Fibroblast of lung (primary cell): ENCODE data around the gene BAMBI. TPM values are rescaled to one million over a fixed set of nuclear protein-coding genes. Genes with fewer than 3 reads are reported as not detected.
A peak's percentile ranks its signal among the peaks of the same experiment; 100 is the strongest.

ENCODE experiments used
- DNase-seq, 2 donors: peaks; one replicate each; pipeline versions ENCODE4 v3.0.0 to v3.0.0-alpha.2; 2010; ENCODE audit warnings: low read depth in 2 of 2
- H2AFZ ChIP-seq: 2 replicates; pipeline ENCODE4 v1.5.1; 2012; ENCODE audit warnings: low read length, control low read depth, inconsistent platforms
- H3K27ac ChIP-seq: 2 replicates; pipeline ENCODE4 v1.5.1; 2011; ENCODE audit warnings: low read length, control low read depth; ENCODE audit not compliant: insufficient read depth
- H3K27me3 ChIP-seq: 2 replicates; pipeline ENCODE4 v1.5.1; 2011; ENCODE audit warnings: mild to moderate bottlenecking, low read length; ENCODE audit not compliant: control insufficient read depth, insufficient read depth
- H3K36me3 ChIP-seq: 2 replicates; pipeline ENCODE4 v1.5.1; 2011; ENCODE audit warnings: low read length; ENCODE audit not compliant: control insufficient read depth, insufficient read depth
- H3K4me1 ChIP-seq: 2 replicates; pipeline ENCODE4 v1.5.1; 2011; ENCODE audit warnings: low read length; ENCODE audit not compliant: control insufficient read depth, insufficient read depth; ENCODE audit errors: extremely low read depth
- H3K4me2 ChIP-seq: 2 replicates; pipeline ENCODE4 v1.5.1; 2011; ENCODE audit warnings: low read length, control low read depth; ENCODE audit not compliant: insufficient read depth; ENCODE audit errors: extremely low read depth
- H3K4me3 ChIP-seq, 4 experiments: fragments of 200-600 bp in 1 of 4; sonication (generic) in 1 of 4; replicated peaks in 1 of 4; 2 replicates each; pipeline ENCODE4 v1.5.1; 2011 to 2016; ENCODE audit warnings: low read length in 4 of 4, low read depth in 3 of 4, mild to moderate bottlenecking in 3 of 4, control low read depth in 2 of 4, inconsistent platforms in 1 of 4, mixed read lengths in 1 of 4; ENCODE audit not compliant: insufficient read depth in 1 of 4; ENCODE audit errors: control extremely low read depth in 1 of 4
- H3K79me2 ChIP-seq: 2 replicates; pipeline ENCODE4 v1.5.1; 2012; ENCODE audit warnings: mild to moderate bottlenecking, low read length, inconsistent platforms; ENCODE audit not compliant: control insufficient read depth, insufficient read depth
- H3K9ac ChIP-seq: 2 replicates; pipeline ENCODE4 v1.5.1; 2011; ENCODE audit warnings: mild to moderate bottlenecking, low read length, control low read depth; ENCODE audit not compliant: insufficient read depth
- H3K9me3 ChIP-seq: 2 replicates; pipeline ENCODE4 v1.5.1; 2012; ENCODE audit warnings: low read depth, low read length; ENCODE audit not compliant: control insufficient read depth, insufficient read depth
- H4K20me1 ChIP-seq: 2 replicates; pipeline ENCODE4 v1.5.1; 2011; ENCODE audit warnings: low read length; ENCODE audit not compliant: control insufficient read depth, insufficient read depth; ENCODE audit errors: extremely low read depth
- CTCF ChIP-seq, 2 donors: IDR thresholded peaks in 1 of 2; conservative IDR thresholded peaks in 1 of 2; 1 replicate in 1 of 2; 2 replicates in 1 of 2; pipeline ENCODE4 v1.5.1; 2011 to 2012; ENCODE audit warnings: low read length in 2 of 2, control low read depth in 1 of 2, inconsistent platforms in 1 of 2, low read depth in 1 of 2, mild to moderate bottlenecking in 1 of 2
- EZH2 ChIP-seq: IDR thresholded peaks from 2 replicates; pipeline ENCODE4 v1.5.1; 2012; ENCODE audit warnings: low read length, control low read depth, mild to moderate bottlenecking; ENCODE audit errors: missing control alignments
- polyA minus RNA-seq: library from RNA; depleted of rRNA, polyadenylated mRNA; stranded (reverse); fragments of >200 nt; gene quantifications from 2 replicates; pipeline ENCODE4 v1.2.3, GENCODE V29; 2011; ENCODE audit warnings: low replicate concordance
- polyA plus RNA-seq, 2 donors: library from polyadenylated mRNA; depleted of rRNA in 1 of 2; stranded (reverse) in 1 of 2; unstranded in 1 of 2; fragments of >200 nt; gene quantifications; 2 replicates each; pipeline ENCODE4 v1.2.1, GENCODE V29; 2011 to 2012; ENCODE audit warnings: missing spikeins in 1 of 2
- total RNA-seq: library from RNA; depleted of rRNA; stranded (reverse); fragments of >200 nt; gene quantifications from 2 replicates; pipeline ENCODE4 v1.2.1, GENCODE V29; 2014

The BAMBI gene, protein sequence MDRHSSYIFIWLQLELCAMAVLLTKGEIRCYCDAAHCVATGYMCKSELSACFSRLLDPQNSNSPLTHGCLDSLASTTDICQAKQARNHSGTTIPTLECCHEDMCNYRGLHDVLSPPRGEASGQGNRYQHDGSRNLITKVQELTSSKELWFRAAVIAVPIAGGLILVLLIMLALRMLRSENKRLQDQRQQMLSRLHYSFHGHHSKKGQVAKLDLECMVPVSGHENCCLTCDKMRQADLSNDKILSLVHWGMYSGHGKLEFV
- total RNA-seq: 4.6 and 5.6 TPM in 2 replicates
- polyA plus RNA-seq: 2.9 and 17.8 TPM in 2 replicates
- 4.0 and 25.6 TPM in 2 replicates for polyA plus RNA-seq (2012)
- 4.9 and 17.5 TPM in 2 replicates for polyA minus RNA-seq

DNA sequence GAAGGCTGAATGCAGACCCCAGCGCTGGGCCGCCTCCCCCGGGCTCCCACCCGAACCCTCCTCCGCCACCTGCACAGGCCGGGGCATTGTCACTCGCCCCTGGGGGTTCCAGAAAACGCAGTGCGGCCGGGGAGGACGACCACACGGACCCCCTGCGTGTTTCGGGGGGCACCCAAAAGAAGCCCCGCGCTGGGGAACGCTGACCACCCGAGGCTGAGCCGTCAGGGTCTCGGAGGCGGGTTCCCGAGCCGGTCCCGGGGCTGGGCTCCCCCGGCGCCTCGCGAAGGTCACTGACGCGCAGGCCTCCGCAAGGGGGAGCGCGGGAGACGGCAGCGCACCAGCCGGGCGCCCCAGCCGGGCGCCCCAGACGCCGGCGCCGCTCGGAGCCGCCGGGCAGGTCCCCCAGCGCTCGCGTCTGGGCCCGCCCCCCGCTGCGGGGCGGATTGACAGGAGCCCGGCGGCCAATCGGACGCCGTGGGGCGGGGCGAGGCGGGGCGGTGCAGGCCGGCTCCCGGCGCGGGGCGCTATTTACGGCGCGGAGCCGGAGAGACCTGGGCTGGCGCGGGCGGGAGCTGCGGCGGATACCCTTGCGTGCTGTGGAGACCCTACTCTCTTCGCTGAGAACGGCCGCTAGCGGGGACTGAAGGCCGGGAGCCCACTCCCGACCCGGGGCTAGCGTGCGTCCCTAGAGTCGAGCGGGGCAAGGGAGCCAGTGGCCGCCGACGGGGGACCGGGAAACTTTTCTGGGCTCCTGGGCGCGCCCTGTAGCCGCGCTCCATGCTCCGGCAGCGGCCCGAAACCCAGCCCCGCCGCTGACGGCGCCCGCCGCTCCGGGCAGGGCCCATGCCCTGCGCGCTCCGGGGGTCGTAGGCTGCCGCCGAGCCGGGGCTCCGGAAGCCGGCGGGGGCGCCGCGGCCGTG, at the start of gene BAMBI:
Gene BAMBI, plus strand, starts transcription at position 554 of the 920 bp plus-strand sequence. CDS start 377 bp downstream, outside the sequence.
- H3K9me3 ChIP-seq: no peaks in the 10 kb centered on the region
- H3K4me2 ChIP-seq: peak within 1 kb of the TSS; percentile 79
- peak; percentile 38 to 45 for TF ChIP-seq CTCF (conservative IDR thresholded peaks at IDR 0.05 in 1 of 2, IDR thresholded peaks at IDR 0.05 in 1 of 2; ENCODE audit: low read depth in 1 of 2, low read length in 2 of 2)
- no peak for TF ChIP-seq EZH2
- peaks cover 15% of the 10 kb centered on the region for H3K27me3 ChIP-seq
- no peaks in the 10 kb centered on the region for H3K36me3 ChIP-seq
- H2AFZ ChIP-seq: peak within 1 kb of the TSS; percentile 83
- H3K4me1 ChIP-seq: peaks cover 6% of the 10 kb centered on the region
- DNase-seq: peak; percentile 88 to 89
- peak within 1 kb of the TSS; percentile 68 to 73 (median 70) for H3K4me3 ChIP-seq
- H4K20me1 ChIP-seq: no peaks in the 10 kb centered on the region
- peak within 1 kb of the TSS; percentile 35 for H3K27ac ChIP-seq
- peak within 1 kb of the TSS; percentile 60 for H3K9ac ChIP-seq
- H3K79me2 ChIP-seq: peaks cover 2% of the 10 kb centered on the region

DNA sequence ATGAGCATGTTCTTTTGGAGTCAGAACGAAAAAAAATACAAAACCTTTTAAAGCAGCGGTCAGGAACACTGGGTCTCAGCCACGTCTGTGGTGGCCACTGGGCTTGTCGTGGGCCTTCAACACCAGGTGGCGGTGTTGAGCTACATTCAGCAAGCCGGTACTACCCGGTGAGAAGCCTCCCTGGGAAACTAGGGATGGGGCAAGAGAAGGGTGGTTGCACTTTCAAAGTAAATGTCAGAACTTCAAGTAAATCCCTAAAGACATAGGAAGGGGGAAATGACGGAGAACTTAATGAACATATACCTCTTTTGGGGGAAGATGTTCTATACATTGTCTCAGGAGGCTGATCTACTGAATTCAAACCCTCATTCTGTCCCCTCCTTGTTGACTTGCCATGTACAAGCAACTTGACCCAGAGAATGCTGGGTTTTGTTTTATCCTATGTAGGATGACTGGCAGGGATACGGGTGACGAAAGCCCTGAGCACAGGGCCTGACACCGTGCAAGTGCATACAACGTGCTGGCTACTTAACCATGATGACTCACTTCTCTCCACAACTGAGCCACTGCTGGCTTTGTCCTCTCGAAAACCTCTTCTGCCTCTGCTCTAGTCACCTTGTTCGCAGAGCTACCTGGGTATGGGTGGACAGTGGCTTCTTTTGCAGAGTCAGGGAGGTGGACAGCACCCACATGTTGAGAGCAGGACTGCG, 49.0 kb upstream of the BAMBI start:
- peak; percentile 81 to 82 for DNase-seq
- Histone ChIP-seq H2AFZ (no peak overlapping the region), H3K4me2 (peak overlapping the region; percentile 49)

More for the DNA sequence above, 49.0 kb upstream of the BAMBI start:
- no peak overlapping the region for H3K27ac ChIP-seq
- no peak overlapping the region for H3K4me3 ChIP-seq
- H4K20me1 ChIP-seq: no peaks in the 10 kb centered on the region
- H3K36me3 ChIP-seq: no peaks in the 10 kb centered on the region
- no peak overlapping the region for H3K9ac ChIP-seq
- H3K4me1 ChIP-seq: peaks cover 5% of the 10 kb centered on the region
- TF ChIP-seq CTCF (conservative IDR thresholded peaks at IDR 0.05 in 1 of 2, IDR thresholded peaks at IDR 0.05 in 1 of 2; ENCODE audit: low read depth in 1 of 2, low read length in 2 of 2) (peak; percentile 82 to 97), EZH2 (no peak)
- no peaks in the 10 kb centered on the region for H3K27me3 ChIP-seq
- H3K9me3 ChIP-seq: no peaks in the 10 kb centered on the region
- no peaks in the 10 kb centered on the region for H3K79me2 ChIP-seq
